Epithelial cell of esophagus (primary cell): ENCODE results near the gene ZNF770.
"Not testable (repeated sequence)": the region's sequence is repeated elsewhere in the genome, so short reads cannot be mapped to it uniquely, and the experiment has no call there.

ENCODE experiments used
- DNase-seq: peaks from one replicate; pipeline ENCODE4 v3.0.0; 2010; ENCODE audit warnings: low read depth
- H3K4me3 ChIP-seq: 2 replicates; pipeline ENCODE4 v1.5.1; 2011; ENCODE audit warnings: mild to moderate bottlenecking, low read length, control low read depth
- CTCF ChIP-seq: IDR thresholded peaks from 2 replicates; pipeline ENCODE4 v1.5.1; 2011; ENCODE audit warnings: low read depth, mild to moderate bottlenecking, low read length, control low read depth, inconsistent platforms; ENCODE audit not compliant: insufficient read depth; ENCODE audit errors: missing control alignments

ZNF770 gene

DNA sequence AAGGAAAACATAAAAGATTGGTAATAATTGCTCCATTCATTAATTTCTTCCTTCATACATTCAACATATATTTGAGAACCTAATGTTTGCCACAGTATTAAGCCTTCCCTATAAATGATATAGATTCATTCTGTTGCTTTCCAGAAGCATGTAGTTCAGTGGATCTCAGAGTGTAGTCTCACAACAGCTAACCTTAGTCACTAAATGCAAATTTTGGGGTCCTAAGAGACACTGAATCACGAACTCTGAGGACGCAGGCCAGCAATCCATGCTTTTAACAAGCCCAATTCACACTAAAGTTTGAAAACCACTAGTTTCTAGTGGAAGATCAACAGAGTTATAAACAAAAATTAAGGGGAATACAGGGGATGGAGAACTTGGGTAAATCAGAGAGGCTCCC is 11.3 kb downstream of the ZNF770 start:
- no peak overlapping the region for H3K4me3 ChIP-seq
- no peak for DNase-seq
- TF ChIP-seq CTCF: no peak

DNA sequence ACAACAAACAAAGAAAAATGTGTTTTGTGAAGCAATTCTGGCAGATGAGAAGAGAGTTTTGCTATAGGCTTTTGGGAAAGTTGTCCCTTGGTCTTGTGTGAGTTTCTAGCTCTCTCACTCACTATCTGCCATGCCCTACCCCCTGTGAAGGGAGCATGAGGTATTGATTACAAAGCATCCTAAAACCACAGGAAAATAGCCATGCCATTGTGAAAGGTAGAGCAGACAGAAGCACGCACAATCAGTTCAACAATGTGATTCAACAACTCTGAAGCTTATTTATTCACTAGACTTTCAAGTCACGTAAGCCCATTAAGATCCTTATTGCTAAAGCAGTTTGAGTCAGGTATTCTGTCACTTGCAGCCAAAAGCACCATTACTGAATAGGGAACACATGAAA is 12.0 kb downstream of the ZNF770 start:
- DNase-seq: no peak
- no peak overlapping the region for H3K4me3 ChIP-seq
- no peak for TF ChIP-seq CTCF

DNA sequence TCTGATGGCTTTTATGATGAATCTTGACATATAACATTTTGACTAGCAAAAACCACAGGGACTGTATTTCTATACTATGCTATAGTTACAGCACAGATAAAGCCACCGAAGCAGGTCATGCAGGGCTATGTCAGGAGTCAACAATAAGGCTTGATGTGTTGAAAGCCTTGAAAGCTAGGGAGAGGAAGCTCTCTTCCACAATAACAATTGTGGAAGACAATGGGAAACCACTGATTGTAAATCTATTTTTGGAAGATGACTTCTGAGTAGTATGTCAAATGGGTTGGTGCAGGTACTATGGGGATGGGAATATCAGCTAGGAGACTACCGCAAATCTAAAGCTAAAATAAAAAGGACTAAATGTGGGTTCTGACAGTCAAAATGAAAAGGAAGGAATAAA is 14.6 kb downstream of the ZNF770 start:
- TF ChIP-seq CTCF: no peak
- no peak overlapping the region for H3K4me3 ChIP-seq
- no peak for DNase-seq

GRCh38 chr15:34970098-34970643 is 17.9 kb downstream of the ZNF770 start:
- peak overlapping the region; percentile 96 for H3K4me3 ChIP-seq
- DNase-seq: not testable (repeated sequence)

DNA sequence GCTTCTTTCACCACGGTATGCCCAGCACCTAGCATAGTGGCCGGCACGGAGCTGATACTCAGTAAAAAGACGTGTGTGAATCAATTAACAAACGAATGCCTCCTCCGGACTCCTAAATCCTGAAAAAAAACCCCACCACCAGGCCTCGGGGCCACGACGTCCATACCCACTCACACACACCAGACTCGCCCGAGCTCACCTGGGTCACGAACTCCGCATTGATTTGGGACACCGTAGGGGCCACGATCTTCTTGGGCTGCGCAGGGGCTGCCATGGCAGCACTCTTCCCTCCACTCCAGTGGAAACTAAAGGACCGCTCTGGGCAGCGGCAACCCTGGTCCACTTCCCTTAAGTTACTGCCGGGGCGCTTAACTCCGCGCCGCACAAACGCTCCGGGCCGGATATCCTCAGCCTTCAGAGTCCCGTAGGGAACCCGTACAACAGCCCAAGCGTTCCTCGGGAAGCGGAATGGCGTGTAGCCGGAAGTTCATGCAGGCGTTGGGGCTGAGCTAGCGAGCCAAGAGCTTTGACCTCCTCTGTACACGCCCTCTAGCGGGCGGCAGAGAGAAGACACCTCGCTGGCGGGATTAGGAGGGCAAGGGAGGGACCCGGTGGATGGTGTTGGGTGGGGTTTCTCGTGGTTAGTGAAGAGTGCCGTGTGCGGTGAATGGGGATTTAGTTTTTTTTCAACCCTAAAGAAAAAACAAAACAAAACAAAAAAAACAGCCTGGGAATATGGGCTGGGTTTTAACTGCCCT is 18.6 kb downstream of the ZNF770 start, which contains the start of gene AQR:
AQR (minus strand) TSS at position 403 of the 758 bp plus-strand sequence; CDS start at position 274, 129 bp downstream.
- peak; percentile 98 for DNase-seq
- H3K4me3 ChIP-seq: peak within 1 kb of the TSS; percentile 96
- TF ChIP-seq CTCF: peak; percentile 77

- TF ChIP-seq CTCF: no peak
- H3K4me3 ChIP-seq: no peak overlapping the region
- DNase-seq: no peak
These were observed 23.8 kb downstream of the ZNF770 start for GRCh38 chr15:34964277-34964676.

DNA sequence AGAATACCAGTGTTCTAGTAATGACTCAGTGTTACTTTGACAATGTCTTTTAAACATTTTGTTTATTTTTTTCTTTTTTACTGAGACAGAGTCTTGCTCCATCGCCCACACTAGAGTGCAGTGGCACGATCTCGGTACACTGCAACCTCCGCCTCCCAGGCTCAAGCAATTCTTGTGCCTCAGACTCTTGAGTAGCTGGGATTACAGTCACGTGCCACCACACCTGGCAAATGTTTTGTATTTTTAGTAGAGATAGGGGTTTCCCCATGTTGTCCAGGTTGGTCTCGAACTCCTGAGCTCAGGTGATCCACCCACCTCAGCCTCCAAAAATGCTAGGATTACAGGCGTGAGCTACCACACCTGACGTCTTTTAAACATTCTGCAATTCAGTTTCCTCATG is 34.2 kb downstream of the ZNF770 start:
- TF ChIP-seq CTCF: no peak
- no peak for DNase-seq
- H3K4me3 ChIP-seq: no peak overlapping the region
